Astrocyte of the spinal cord (primary cell): ENCODE results near the gene DTHD1.

Source experiments
- DNase-seq: peaks from one replicate; pipeline ENCODE4 v3.0.0; 2011; ENCODE audit warnings: low read depth, low spot score
- H3K4me3 ChIP-seq: 2 replicates; pipeline ENCODE4 v1.5.1; 2011; ENCODE audit warnings: low read depth, mild to moderate bottlenecking, low read length, moderate library complexity
- CTCF ChIP-seq: IDR thresholded peaks from 2 replicates; pipeline ENCODE4 v1.5.1; 2012; ENCODE audit warnings: low read depth, mild to moderate bottlenecking, low read length, inconsistent platforms
- in situ Hi-C: cut with HindIII; loops from 2 replicates; pipeline ENCODE4 v1.10.0; 2017; ENCODE audit warnings: low sequenced_read_pairs

The DTHD1 gene

GRCh38 chr4:36333303-36333877 lies 52.0 kb downstream of the DTHD1 start:
- in situ Hi-C loops, result no loop called here
- no peak for DNase-seq
- no peak for TF ChIP-seq CTCF
- H3K4me3 ChIP-seq, result no peak overlapping the region

GRCh38 chr4:36337665-36338185 lies 56.3 kb downstream of the DTHD1 start:
- H3K4me3 ChIP-seq, result no peak overlapping the region
- DNase-seq, result no peak
- no peak for TF ChIP-seq CTCF

GRCh38 chr4:36338973-36339372 lies 57.6 kb downstream of the DTHD1 start:
- TF ChIP-seq CTCF, result no peak
- in situ Hi-C loops, result no loop called here
- H3K4me3 ChIP-seq, result no peak overlapping the region

More at GRCh38 chr4:36337665-36338185, 56.3 kb downstream of the DTHD1 start:
- in situ Hi-C loops, result no loop called here

GRCh38 chr4:36341936-36342335 lies 60.5 kb downstream of the DTHD1 start:
- no peak for TF ChIP-seq CTCF
- DNase-seq, result no peak
- in situ Hi-C loops, result no loop called here

More at GRCh38 chr4:36338973-36339372, 57.6 kb downstream of the DTHD1 start:
- DNase-seq, result no peak

GRCh38 chr4:36343501-36344175 lies 62.2 kb downstream of the DTHD1 start:
- no peak for TF ChIP-seq CTCF
- in situ Hi-C loops, result no loop called here
- no peak overlapping the region for H3K4me3 ChIP-seq
- no peak for DNase-seq

More at GRCh38 chr4:36341936-36342335, 60.5 kb downstream of the DTHD1 start:
- no peak overlapping the region for H3K4me3 ChIP-seq

GRCh38 chr4:36348403-36348938 lies 67.1 kb downstream of the DTHD1 start:
- no peak for DNase-seq
- no peak overlapping the region for H3K4me3 ChIP-seq
- no peak for TF ChIP-seq CTCF
- in situ Hi-C loops, result no loop called here
